ENCODE results near the gene CYP24A1.

GRCh38 chr20:54153847-54154246 is 19.9 kb downstream of the CYP24A1 start:
- no peak for TF ChIP-seq CTCF (IDR thresholded peaks at IDR 0.05)
- no peak for TF ChIP-seq POLR2A (IDR thresholded peaks at IDR 0.05)
